Neural progenitor cell (in vitro differentiated cells): ENCODE data around the gene COLEC12. TPM values are rescaled to one million over a fixed set of nuclear protein-coding genes. Genes with fewer than 3 reads are reported as not detected.

Source experiments
- DNase-seq: peaks from one replicate; pipeline ENCODE4 v3.0.0-alpha.2; 2016; ENCODE audit warnings: low spot score
- H2AFZ ChIP-seq: fragments of 200-600 bp; sonication (generic); replicated peaks from 2 replicates; pipeline ENCODE4 v1.6.1; 2016; ENCODE audit warnings: antibody characterized with exemption
- H3F3A ChIP-seq: fragments of 200-600 bp; sonication (generic); 2 replicates; pipeline ENCODE4 v1.6.1; 2016; ENCODE audit warnings: antibody characterized with exemption, low read depth
- H3K27ac ChIP-seq: fragments of 200-600 bp; sonication (generic); 2 replicates; pipeline ENCODE4 v1.5.1; 2016; ENCODE audit warnings: mild to moderate bottlenecking
- H3K27me3 ChIP-seq: fragments of 200-600 bp; sonication (generic); 2 replicates; pipeline ENCODE4 v1.6.1; 2016; ENCODE audit warnings: mild to moderate bottlenecking, moderate library complexity
- H3K36me3 ChIP-seq: fragments of 200-600 bp; sonication (generic); 2 replicates; pipeline ENCODE4 v1.5.1; 2016
- H3K4me1 ChIP-seq: fragments of 200-600 bp; sonication (generic); 2 replicates; pipeline ENCODE4 v1.6.1; 2016; ENCODE audit warnings: mixed run types
- H3K4me2 ChIP-seq: fragments of 200-600 bp; sonication (generic); 2 replicates; pipeline ENCODE4 v1.6.1; 2016
- H3K4me3 ChIP-seq: fragments of 200-600 bp; sonication (generic); 2 replicates; pipeline ENCODE4 v1.5.1; 2016
- H3K79me2 ChIP-seq: fragments of 200-600 bp; sonication (generic); 2 replicates; pipeline ENCODE4 v1.6.1; 2016; ENCODE audit warnings: low read depth
- H3K9ac ChIP-seq: fragments of 200-600 bp; sonication (generic); 2 replicates; pipeline ENCODE4 v1.6.1; 2016
- H3K9me3 ChIP-seq: fragments of 200-600 bp; sonication (generic); 2 replicates; pipeline ENCODE4 v1.5.1; 2016; ENCODE audit warnings: low read depth
- H4K20me1 ChIP-seq: fragments of 200-600 bp; sonication (generic); 2 replicates; pipeline ENCODE4 v1.6.1; 2016; ENCODE audit warnings: low read depth
- H3K27ac Mint-ChIP-seq: 3 replicates; pipeline ENCODE4 v1.8.0; 2021; ENCODE audit warnings: mixed read lengths
- H3K27me3 Mint-ChIP-seq: 2 replicates; pipeline ENCODE4 v1.8.0; 2022; ENCODE audit warnings: low read depth, mild to moderate bottlenecking, inconsistent platforms, moderate library complexity, mixed read lengths; ENCODE audit not compliant: insufficient read depth
- H3K36me3 Mint-ChIP-seq: 3 replicates; pipeline ENCODE4 v1.8.0; 2021; ENCODE audit warnings: mixed read lengths
- H3K4me1 Mint-ChIP-seq: 3 replicates; pipeline ENCODE4 v1.8.0; 2021; ENCODE audit warnings: mixed read lengths
- H3K4me3 Mint-ChIP-seq: 3 replicates; pipeline ENCODE4 v1.8.0; 2021; ENCODE audit warnings: mild to moderate bottlenecking, moderate library complexity, mixed read lengths
- H3K9me3 Mint-ChIP-seq: 3 replicates; pipeline ENCODE4 v1.8.0; 2020; ENCODE audit warnings: mixed read lengths
- CTCF ChIP-seq: fragments of 200-600 bp; sonication (generic); IDR thresholded peaks from 2 replicates; pipeline ENCODE4 v1.5.1; 2017; ENCODE audit warnings: antibody characterized with exemption, mild to moderate bottlenecking
- EZH2 ChIP-seq: fragments of 200-600 bp; sonication (generic); IDR thresholded peaks from 2 replicates; pipeline ENCODE4 v1.6.1; 2017; ENCODE audit warnings: antibody characterized with exemption, mild to moderate bottlenecking, moderate library complexity
- EZH2phosphoT487 ChIP-seq: fragments of 200-600 bp; sonication (generic); IDR thresholded peaks from 2 replicates; pipeline ENCODE4 v1.6.1; 2017; ENCODE audit warnings: antibody characterized with exemption
- total RNA-seq: library from RNA; depleted of rRNA; stranded (reverse); fragments of >200 nt; gene quantifications from 2 replicates; pipeline ENCODE4 v1.2.3, GENCODE V29; 2015; ENCODE audit warnings: low replicate concordance

COLEC12 gene
- total RNA-seq, 1 donor from 2014 or later: 2.0 TPM

- Histone ChIP-seq H3K9me3 (peaks cover 6% of the 10 kb centered on the region), H3K79me2 (no peaks in the 10 kb centered on the region), H3K36me3 (no peaks in the 10 kb centered on the region)
Measured at GRCh38 chr18:404061-404636, 96.4 kb downstream of the COLEC12 start.

GRCh38 chr18:402129-402528 lies 98.4 kb downstream of the COLEC12 start:
- Mint-ChIP-seq H3K9me3 (peaks cover 26% of the 10 kb centered on the region), H3K4me1 (peaks cover 19% of the 10 kb centered on the region), H3K36me3 (peaks cover 37% of the 10 kb centered on the region), H3K4me3 (no peak overlapping the region), H3K27ac (no peak overlapping the region), H3K27me3 (peaks cover 3% of the 10 kb centered on the region)
- H3K27me3 ChIP-seq: no peaks in the 10 kb centered on the region
- no peaks in the 10 kb centered on the region for H3K36me3 ChIP-seq
- no peaks in the 10 kb centered on the region for H3K4me1 ChIP-seq
- no peak for DNase-seq
- H3K9ac ChIP-seq: no peak overlapping the region
- no peak overlapping the region for H2AFZ ChIP-seq
- H3K4me2 ChIP-seq: no peak overlapping the region
- H3K27ac ChIP-seq: no peak overlapping the region
- no peak overlapping the region for H3K4me3 ChIP-seq
- H4K20me1 ChIP-seq: no peaks in the 10 kb centered on the region
- H3K9me3 ChIP-seq: peaks cover 6% of the 10 kb centered on the region
- H3F3A ChIP-seq: no peaks in the 10 kb centered on the region
- TF ChIP-seq EZH2phosphoT487: no peak
- TF ChIP-seq EZH2: no peak
- TF ChIP-seq CTCF: no peak
- H3K79me2 ChIP-seq: no peaks in the 10 kb centered on the region

More at GRCh38 chr18:404061-404636, 96.4 kb downstream of the COLEC12 start:
- no peak overlapping the region for H3K4me3 Mint-ChIP-seq
- H3K9me3 Mint-ChIP-seq: peaks cover 29% of the 10 kb centered on the region
- Histone ChIP-seq H3K9ac (no peak overlapping the region), H3K4me2 (no peak overlapping the region), H3K4me1 (no peaks in the 10 kb centered on the region), H4K20me1 (no peaks in the 10 kb centered on the region), H2AFZ (no peak overlapping the region), H3K27me3 (no peaks in the 10 kb centered on the region), H3K4me3 (no peak overlapping the region), H3F3A (no peaks in the 10 kb centered on the region), H3K27ac (no peak overlapping the region)
- H3K27ac Mint-ChIP-seq: no peak overlapping the region
- H3K36me3 Mint-ChIP-seq: peaks cover 39% of the 10 kb centered on the region
- DNase-seq: no peak
- H3K4me1 Mint-ChIP-seq: peaks cover 12% of the 10 kb centered on the region
- TF ChIP-seq EZH2 (no peak), EZH2phosphoT487 (no peak), CTCF (no peak)
- peaks cover 3% of the 10 kb centered on the region for H3K27me3 Mint-ChIP-seq

- Histone ChIP-seq H2AFZ (no peak overlapping the region), H4K20me1 (no peaks in the 10 kb centered on the region), H3F3A (no peaks in the 10 kb centered on the region), H3K4me3 (no peak overlapping the region), H3K79me2 (no peaks in the 10 kb centered on the region), H3K27ac (no peak overlapping the region), H3K27me3 (no peaks in the 10 kb centered on the region), H3K9ac (no peak overlapping the region), H3K9me3 (peaks cover 6% of the 10 kb centered on the region), H3K4me1 (no peaks in the 10 kb centered on the region), H3K4me2 (no peak overlapping the region), H3K36me3 (no peaks in the 10 kb centered on the region)
- DNase-seq: no peak
- Mint-ChIP-seq H3K4me3 (no peak overlapping the region), H3K36me3 (peaks cover 27% of the 10 kb centered on the region), H3K4me1 (peaks cover 31% of the 10 kb centered on the region), H3K27ac (no peak overlapping the region), H3K9me3 (peaks cover 15% of the 10 kb centered on the region), H3K27me3 (peaks cover 5% of the 10 kb centered on the region)
- TF ChIP-seq EZH2: no peak
- no peak for TF ChIP-seq EZH2phosphoT487
- TF ChIP-seq CTCF: no peak
Measured at GRCh38 chr18:400456-400855, 100.0 kb downstream of the COLEC12 start.
